Measurements from ENCODE around the gene PRR12. TPM values are rescaled to one million over a fixed set of nuclear protein-coding genes. Genes with fewer than 3 reads are reported as not detected.
A peak's percentile ranks its signal among the peaks of the same experiment; 100 is the strongest.
"Not testable (repeated sequence)": the region's sequence is repeated elsewhere in the genome, so short reads cannot be mapped to it uniquely, and the experiment has no call there.

PRR12 gene
- polyA plus RNA-seq, 1 donor (not counting 4 experiments of a cell fraction or from before 2014, with no cell fraction given): 0.35 TPM

- no peak overlapping the region for H3K4me3 ChIP-seq (ENCODE audit: control insufficient read depth in 2 of 3, extremely low read depth in 1 of 3, insufficient read depth in 2 of 3, low read depth in 1 of 3, low read length in 3 of 3)
- no peak overlapping the region for H3K9ac ChIP-seq (ENCODE audit: control insufficient read depth, extremely low read depth, insufficient read depth, low read length)
- H4K20me1 ChIP-seq (ENCODE audit: control insufficient read depth, extremely low read depth, insufficient read depth, low read length): no peaks in the 10 kb centered on the region
- no peak overlapping the region for H2AFZ ChIP-seq (ENCODE audit: control insufficient read depth, low read length)
- DNase-seq (ENCODE audit: low read depth, low spot score) (no peak), FAIRE-seq (no peak)
- peaks cover 5% of the 10 kb centered on the region for H3K79me2 ChIP-seq (ENCODE audit: control insufficient read depth, insufficient read depth, low read length)
- H3K9me3 ChIP-seq (ENCODE audit: control insufficient read depth, low read depth, low read length): no peaks in the 10 kb centered on the region
- H3K27ac ChIP-seq (ENCODE audit: control insufficient read depth, insufficient read depth, low read length): no peak overlapping the region
- dilution Hi-C loops (cut with MboI; ENCODE audit: extremely low pct_ligation_motif_present, low sequenced_read_pairs): no loop called here
- H3K4me1 ChIP-seq (ENCODE audit: control insufficient read depth, extremely low read depth, insufficient read depth, low read length): peaks cover 3% of the 10 kb centered on the region
- no peaks in the 10 kb centered on the region for H3K27me3 ChIP-seq (ENCODE audit: control insufficient read depth, extremely low read depth, insufficient read depth, low read length)
- peaks cover 12 to 13% of the 10 kb centered on the region in 2 experiments for H3K36me3 ChIP-seq (ENCODE audit: control insufficient read depth in 2 of 2, extremely low read depth in 1 of 2, insufficient read depth in 2 of 2, low read length in 2 of 2)
- H3K4me2 ChIP-seq (ENCODE audit: control insufficient read depth, extremely low read depth, insufficient read depth, low read depth, low read length): no peak overlapping the region
- H3K9me1 ChIP-seq (ENCODE audit: control insufficient read depth, extremely low read depth, insufficient read depth, low read length): no peaks in the 10 kb centered on the region
- TF ChIP-seq EZH2 (IDR thresholded peaks at IDR 0.05; ENCODE audit: low read length): no peak
- TF ChIP-seq, protein P1, sequence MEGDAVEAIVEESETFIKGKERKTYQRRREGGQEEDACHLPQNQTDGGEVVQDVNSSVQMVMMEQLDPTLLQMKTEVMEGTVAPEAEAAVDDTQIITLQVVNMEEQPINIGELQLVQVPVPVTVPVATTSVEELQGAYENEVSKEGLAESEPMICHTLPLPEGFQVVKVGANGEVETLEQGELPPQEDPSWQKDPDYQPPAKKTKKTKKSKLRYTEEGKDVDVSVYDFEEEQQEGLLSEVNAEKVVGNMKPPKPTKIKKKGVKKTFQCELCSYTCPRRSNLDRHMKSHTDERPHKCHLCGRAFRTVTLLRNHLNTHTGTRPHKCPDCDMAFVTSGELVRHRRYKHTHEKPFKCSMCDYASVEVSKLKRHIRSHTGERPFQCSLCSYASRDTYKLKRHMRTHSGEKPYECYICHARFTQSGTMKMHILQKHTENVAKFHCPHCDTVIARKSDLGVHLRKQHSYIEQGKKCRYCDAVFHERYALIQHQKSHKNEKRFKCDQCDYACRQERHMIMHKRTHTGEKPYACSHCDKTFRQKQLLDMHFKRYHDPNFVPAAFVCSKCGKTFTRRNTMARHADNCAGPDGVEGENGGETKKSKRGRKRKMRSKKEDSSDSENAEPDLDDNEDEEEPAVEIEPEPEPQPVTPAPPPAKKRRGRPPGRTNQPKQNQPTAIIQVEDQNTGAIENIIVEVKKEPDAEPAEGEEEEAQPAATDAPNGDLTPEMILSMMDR (optimal IDR thresholded peaks at IDR 0.05 in 1 of 3, IDR thresholded peaks at IDR 0.05 in 1 of 3, conservative IDR thresholded peaks at IDR 0.05 in 1 of 3; ENCODE audit: extremely low read depth in 1 of 3, insufficient read depth in 2 of 3, low read length in 3 of 3): no peak
Measured at GRCh38 chr19:49631610-49632192, 40.7 kb downstream of the PRR12 start.

DNA sequence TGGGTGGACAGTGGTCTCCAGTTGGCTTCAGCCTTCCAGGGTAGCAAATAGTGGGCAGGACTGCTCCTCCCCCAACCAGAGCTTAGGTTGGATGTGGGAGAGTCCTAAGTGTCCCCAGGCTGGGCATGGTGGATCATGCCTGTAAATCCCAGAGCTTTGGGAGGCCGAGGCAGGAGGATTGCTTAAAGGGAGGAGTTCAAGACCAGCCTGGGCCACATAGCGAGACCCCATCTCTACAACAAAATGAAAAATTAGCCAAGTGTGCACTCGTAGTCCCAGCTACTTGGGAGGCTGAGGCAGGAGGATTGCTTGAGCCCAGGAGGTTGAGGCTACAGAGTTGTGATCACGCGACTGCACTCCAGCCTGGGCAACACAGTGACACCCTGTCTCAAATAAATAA is 41.6 kb downstream of the PRR12 start:
- DNase-seq (ENCODE audit: low read depth, low spot score) (no peak), FAIRE-seq (no peak)
- H3K9me3 ChIP-seq (ENCODE audit: control insufficient read depth, low read depth, low read length): no peaks in the 10 kb centered on the region
- H3K4me3 ChIP-seq (ENCODE audit: control insufficient read depth in 2 of 3, extremely low read depth in 1 of 3, insufficient read depth in 2 of 3, low read depth in 1 of 3, low read length in 3 of 3): no peak overlapping the region
- no peaks in the 10 kb centered on the region for H4K20me1 ChIP-seq (ENCODE audit: control insufficient read depth, extremely low read depth, insufficient read depth, low read length)
- H3K27me3 ChIP-seq (ENCODE audit: control insufficient read depth, extremely low read depth, insufficient read depth, low read length): no peaks in the 10 kb centered on the region
- dilution Hi-C loops (cut with MboI; ENCODE audit: extremely low pct_ligation_motif_present, low sequenced_read_pairs): no loop called here
- H3K27ac ChIP-seq (ENCODE audit: control insufficient read depth, insufficient read depth, low read length): no peak overlapping the region
- no peak overlapping the region for H2AFZ ChIP-seq (ENCODE audit: control insufficient read depth, low read length)
- peaks cover 4% of the 10 kb centered on the region for H3K4me1 ChIP-seq (ENCODE audit: control insufficient read depth, extremely low read depth, insufficient read depth, low read length)
- H3K36me3 ChIP-seq (ENCODE audit: control insufficient read depth in 2 of 2, extremely low read depth in 1 of 2, insufficient read depth in 2 of 2, low read length in 2 of 2): peaks cover 14% of the 10 kb centered on the region in 2 experiments
- TF ChIP-seq EZH2 (IDR thresholded peaks at IDR 0.05; ENCODE audit: low read length): no peak
- TF ChIP-seq, protein P1 (optimal IDR thresholded peaks at IDR 0.05 in 1 of 3, IDR thresholded peaks at IDR 0.05 in 1 of 3, conservative IDR thresholded peaks at IDR 0.05 in 1 of 3; ENCODE audit: extremely low read depth in 1 of 3, insufficient read depth in 2 of 3, low read length in 3 of 3): no peak
- no peak overlapping the region for H3K9ac ChIP-seq (ENCODE audit: control insufficient read depth, extremely low read depth, insufficient read depth, low read length)
- no peak overlapping the region for H3K4me2 ChIP-seq (ENCODE audit: control insufficient read depth, extremely low read depth, insufficient read depth, low read depth, low read length)
- H3K9me1 ChIP-seq (ENCODE audit: control insufficient read depth, extremely low read depth, insufficient read depth, low read length): no peaks in the 10 kb centered on the region
- peaks cover 10% of the 10 kb centered on the region for H3K79me2 ChIP-seq (ENCODE audit: control insufficient read depth, insufficient read depth, low read length)

DNA sequence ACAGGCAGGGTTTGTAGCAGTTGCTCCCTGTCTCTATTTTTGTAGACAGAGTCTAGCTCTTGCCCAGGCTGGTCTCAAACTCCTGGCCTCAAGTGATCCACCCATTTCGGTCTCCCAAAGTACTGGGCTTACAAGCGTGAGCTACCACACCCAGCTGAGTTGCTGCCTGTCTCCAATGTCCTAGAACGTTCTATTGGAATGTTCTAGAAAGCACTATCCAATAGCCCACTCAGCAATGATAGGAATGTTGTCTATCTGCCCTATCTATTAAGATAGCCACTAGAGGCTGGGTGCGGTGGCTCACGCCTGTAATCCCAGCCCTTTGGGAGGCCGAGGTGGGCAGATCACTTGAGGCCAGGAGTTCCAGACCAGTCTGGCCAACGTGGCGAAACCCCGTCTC is 42.3 kb downstream of the PRR12 start:
- dilution Hi-C loops (cut with MboI; ENCODE audit: extremely low pct_ligation_motif_present, low sequenced_read_pairs); DNase-seq (ENCODE audit: low read depth, low spot score); H3K27me3 ChIP-seq (ENCODE audit: control insufficient read depth, extremely low read depth, insufficient read depth, low read length); H3K4me2 ChIP-seq (ENCODE audit: control insufficient read depth, extremely low read depth, insufficient read depth, low read depth, low read length); H2AFZ ChIP-seq (ENCODE audit: control insufficient read depth, low read length); H4K20me1 ChIP-seq (ENCODE audit: control insufficient read depth, extremely low read depth, insufficient read depth, low read length); H3K9ac ChIP-seq (ENCODE audit: control insufficient read depth, extremely low read depth, insufficient read depth, low read length); H3K4me3 ChIP-seq (ENCODE audit: control insufficient read depth in 2 of 3, extremely low read depth in 1 of 3, insufficient read depth in 2 of 3, low read depth in 1 of 3, low read length in 3 of 3); H3K9me1 ChIP-seq (ENCODE audit: control insufficient read depth, extremely low read depth, insufficient read depth, low read length); H3K4me1 ChIP-seq (ENCODE audit: control insufficient read depth, extremely low read depth, insufficient read depth, low read length); H3K9me3 ChIP-seq (ENCODE audit: control insufficient read depth, low read depth, low read length); H3K27ac ChIP-seq (ENCODE audit: control insufficient read depth, insufficient read depth, low read length): not testable (repeated sequence)
- FAIRE-seq: peak; percentile 70
- Histone ChIP-seq H3K36me3 (ENCODE audit: control insufficient read depth in 2 of 2, extremely low read depth in 1 of 2, insufficient read depth in 2 of 2, low read length in 2 of 2) (peaks cover 14% of the 10 kb centered on the region in 2 experiments), H3K79me2 (ENCODE audit: control insufficient read depth, insufficient read depth, low read length) (peaks cover 12% of the 10 kb centered on the region)

Data from keratinocyte (primary cell).